HG02588 (cell line): Measurements from ENCODE around the gene BTBD9.
"Not testable (repeated sequence)": the region's sequence is repeated elsewhere in the genome, so short reads cannot be mapped to it uniquely, and the experiment has no call there.

Experiments
- ATAC-seq: cut with Tn5 transposase; IDR thresholded peaks from one replicate; pipeline ENCODE4 v1.9.1; 2021; ENCODE audit warnings: mild to moderate bottlenecking, moderate library complexity; ENCODE audit not compliant: unreplicated experiment

Gene BTBD9

GRCh38 chr6:38133932-38134703, 505.6 kb downstream of the BTBD9 start:
- ATAC-seq, result no peak

- peak; percentile 67 for ATAC-seq
These were observed 508.2 kb downstream of the BTBD9 start for GRCh38 chr6:38131527-38131965.

GRCh38 chr6:38127284-38127683, 512.4 kb downstream of the BTBD9 start:
- ATAC-seq, result no peak

GRCh38 chr6:38124224-38124926, 515.4 kb downstream of the BTBD9 start:
- ATAC-seq, result not testable (repeated sequence)

GRCh38 chr6:38119516-38119915, 520.2 kb downstream of the BTBD9 start:
- no peak for ATAC-seq

GRCh38 chr6:38118791-38119365, 520.9 kb downstream of the BTBD9 start:
- no peak for ATAC-seq
